GM10847 (cell line): ENCODE measurements around the gene DRAP1.

Experiments used
- POLR2A ChIP-seq: IDR thresholded peaks from 2 replicates; pipeline ENCODE4 v1.6.1; 2011; ENCODE audit not compliant: insufficient read length; ENCODE audit errors: extremely low read depth

The DRAP1 gene

DNA sequence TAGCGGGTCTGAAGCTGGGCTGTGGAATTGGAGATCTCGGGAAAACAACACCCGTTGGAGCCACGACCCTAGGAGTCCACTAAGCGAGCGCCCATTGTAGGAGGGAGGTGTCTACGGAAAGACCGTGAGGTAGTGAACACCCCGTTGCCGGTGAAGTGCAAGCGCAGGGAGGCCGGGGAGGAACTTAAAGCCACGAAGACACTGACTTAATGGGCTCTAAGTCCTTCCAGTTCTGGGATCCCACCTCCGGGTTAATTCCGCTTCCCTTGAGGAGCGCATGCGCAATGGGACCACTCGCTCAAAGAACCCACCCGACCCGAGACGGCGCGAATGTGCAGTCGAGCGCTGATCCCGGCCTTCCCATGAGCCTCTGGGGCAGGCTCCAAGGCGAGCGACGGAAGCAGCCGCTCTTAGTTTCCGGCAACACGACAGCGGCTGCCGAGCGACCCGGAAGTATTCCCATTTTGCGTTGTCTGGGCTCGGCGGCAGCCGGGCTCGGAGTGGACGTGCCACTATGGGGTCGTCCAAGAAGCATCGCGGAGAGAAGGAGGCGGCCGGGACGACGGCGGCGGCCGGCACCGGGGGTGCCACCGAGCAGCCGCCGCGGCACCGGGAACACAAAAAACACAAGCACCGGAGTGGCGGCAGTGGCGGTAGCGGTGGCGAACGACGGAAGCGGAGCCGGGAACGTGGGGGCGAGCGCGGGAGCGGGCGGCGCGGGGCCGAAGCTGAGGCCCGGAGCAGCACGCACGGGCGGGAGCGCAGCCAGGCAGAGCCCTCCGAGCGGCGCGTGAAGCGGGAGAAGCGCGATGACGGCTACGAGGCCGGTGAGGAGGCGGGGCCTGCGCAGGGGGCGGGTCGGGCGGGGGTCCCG is 42.3 kb downstream of the DRAP1 start, which contains the start of gene SART1:
TSS of gene SART1 (plus strand) at position 468 of the 874 bp plus-strand sequence. CDS start at position 515, 47 bp downstream.
- peak; percentile 88 for TF ChIP-seq POLR2A

DNA sequence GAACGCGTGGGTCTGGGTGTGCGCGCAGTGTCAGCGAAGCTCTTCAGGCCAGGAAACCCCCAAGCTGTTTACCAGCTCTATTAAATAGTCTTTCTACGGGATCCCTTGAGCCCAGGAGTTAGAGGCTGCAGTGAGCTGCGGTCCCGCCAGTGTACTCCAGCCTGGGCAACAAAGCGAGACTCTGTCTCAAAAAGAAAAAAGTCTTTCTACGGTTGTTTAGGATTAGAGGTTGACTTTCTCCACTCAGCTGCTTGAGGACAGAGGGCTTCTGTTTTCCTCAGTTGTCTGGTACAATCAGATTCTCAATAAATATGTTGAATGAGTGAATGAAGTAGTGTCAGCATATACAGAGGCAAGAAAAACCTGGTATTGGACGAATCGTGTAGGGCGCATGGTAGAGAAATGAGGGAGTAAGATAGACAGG is 42.9 kb downstream of the DRAP1 start:
- TF ChIP-seq POLR2A = no peak

DNA sequence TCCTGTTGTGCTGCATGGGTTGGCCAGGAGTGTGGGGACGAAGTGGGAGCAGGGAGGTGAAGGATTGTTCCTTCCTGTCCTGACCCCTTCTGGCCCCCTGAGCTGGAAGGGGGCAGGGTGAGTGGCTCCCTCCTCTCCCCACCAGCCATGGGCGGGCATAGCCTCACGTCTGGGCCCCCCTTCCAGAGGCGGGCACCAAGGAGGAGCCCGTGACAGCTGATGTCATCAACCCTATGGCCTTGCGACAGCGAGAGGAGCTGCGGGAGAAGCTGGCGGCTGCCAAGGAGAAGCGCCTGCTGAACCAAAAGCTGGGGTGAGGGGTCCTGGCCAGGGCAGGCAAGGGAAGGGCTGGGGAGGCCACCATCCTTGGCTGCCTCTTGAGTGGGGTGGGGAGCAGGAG is 45.7 kb downstream of the DRAP1 start:
- no peak for TF ChIP-seq POLR2A

DNA sequence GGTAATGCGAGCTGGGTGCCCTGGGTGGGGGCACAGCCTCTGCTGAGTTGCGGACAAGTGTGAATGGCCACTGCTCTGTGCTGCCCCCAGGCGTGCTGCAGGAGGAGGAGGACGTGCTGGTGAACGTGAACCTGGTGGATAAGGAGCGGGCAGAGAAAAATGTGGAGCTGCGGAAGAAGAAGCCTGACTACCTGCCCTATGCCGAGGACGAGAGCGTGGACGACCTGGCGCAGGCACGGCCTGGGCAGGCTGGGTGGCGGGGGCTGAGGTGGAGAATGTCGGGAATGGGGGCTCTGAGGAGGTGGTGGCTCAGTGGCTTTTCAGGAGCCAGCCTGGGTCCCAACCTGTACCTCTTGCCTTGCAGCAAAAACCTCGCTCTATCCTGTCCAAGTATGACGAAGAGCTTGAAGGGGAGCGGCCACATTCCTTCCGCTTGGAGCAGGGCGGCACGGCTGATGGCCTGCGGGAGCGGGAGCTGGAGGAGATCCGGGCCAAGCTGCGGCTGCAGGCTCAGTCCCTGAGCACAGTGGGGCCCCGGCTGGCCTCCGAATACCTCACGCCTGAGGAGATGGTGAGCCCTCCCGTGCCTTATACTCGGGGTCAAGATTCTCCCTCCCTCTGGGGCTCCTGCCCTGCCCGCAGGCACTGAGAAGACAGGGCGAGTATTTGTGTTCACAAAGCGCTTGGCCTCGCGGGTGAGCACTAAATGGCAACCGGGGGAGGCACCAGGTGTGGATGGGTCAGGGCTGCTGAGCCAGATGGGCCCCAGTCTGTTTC is 46.9 kb downstream of the DRAP1 start:
- TF ChIP-seq POLR2A = no peak

DNA sequence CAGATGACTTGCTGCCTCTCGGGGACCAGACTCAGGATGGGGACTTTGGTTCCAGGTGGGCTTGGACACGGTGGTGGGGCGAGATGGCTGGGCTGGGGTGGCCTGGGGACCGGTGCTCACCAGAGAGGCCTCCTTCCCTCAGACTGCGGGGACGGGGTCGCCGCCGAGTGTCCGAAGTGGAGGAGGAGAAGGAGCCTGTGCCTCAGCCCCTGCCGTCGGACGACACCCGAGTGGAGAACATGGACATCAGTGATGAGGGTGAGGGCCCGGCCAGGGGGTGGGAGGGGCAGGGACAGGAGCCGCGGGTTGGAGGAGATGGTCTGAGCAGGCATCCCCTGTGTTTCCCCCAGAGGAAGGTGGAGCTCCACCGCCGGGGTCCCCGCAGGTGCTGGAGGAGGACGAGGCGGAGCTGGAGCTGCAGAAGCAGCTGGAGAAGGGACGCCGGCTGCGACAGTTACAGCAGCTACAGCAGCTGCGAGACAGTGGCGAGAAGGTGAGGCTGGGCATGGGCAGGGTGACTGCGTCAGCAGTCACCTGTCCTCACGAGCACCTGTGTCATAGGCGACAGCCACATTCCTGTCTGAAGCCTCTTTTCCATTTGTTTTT is 48.2 kb downstream of the DRAP1 start:
- TF ChIP-seq POLR2A = no peak

DNA sequence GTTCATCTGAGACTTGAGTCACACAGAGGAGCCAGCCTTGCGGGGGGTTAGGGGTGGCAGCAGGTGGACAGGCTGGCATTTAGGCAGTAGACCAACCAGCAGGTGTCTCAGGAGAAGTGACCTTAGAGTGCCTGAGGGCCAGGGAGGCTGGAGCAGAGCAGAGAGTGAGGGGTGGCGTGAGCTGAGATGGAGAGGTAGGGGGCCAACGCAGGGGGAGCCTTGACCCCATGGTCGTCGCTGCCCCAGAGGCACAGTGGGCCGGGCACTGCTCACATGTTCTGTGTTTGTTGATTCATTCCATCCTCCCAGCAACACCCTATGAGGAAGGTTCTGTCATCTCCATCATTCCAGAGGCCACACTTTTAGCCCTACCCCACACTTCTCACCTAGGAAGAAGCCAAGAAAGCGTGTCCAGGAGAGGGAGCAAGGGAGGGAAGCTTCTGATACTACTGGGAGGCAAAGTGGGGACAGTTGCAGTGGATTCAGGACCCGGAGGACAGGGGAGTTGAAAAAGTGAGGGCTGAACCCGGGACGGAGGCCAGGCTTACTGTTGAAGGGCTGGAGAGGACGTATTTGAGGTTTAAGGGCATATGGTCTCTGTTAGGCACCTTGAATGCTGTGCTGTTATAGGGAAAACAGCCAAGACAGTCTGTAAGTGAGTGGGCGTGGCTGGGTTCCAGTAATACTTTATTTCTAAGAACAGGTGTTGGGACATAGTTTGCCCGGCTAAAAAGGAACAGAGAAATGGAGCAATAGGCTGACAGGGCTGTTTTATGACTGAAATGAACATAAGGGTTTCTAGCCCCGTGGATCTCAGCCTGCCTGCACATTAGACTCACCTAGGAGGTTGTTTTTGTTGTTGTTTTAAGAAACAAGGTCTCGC is 49.6 kb downstream of the DRAP1 start:
- TF ChIP-seq POLR2A = no peak
